Chondrocyte (in vitro differentiated cells): ENCODE results near the gene SLC6A12. TPM values are rescaled to one million over a fixed set of nuclear protein-coding genes. Genes with fewer than 3 reads are reported as not detected.

Experiments
- DNase-seq: peaks from one replicate; pipeline ENCODE4 v3.0.0; 2021; ENCODE audit warnings: mixed read lengths, low spot score
- H3K27ac Mint-ChIP-seq: one replicate; pipeline ENCODE4 v1.8.0; 2021; ENCODE audit warnings: mild to moderate bottlenecking, moderate library complexity, mixed read lengths; ENCODE audit not compliant: unreplicated experiment
- H3K27me3 Mint-ChIP-seq: 2 replicates; pipeline ENCODE4 v1.8.0; 2021; ENCODE audit warnings: low read depth, mixed read lengths
- H3K36me3 Mint-ChIP-seq: 2 replicates; pipeline ENCODE4 v1.8.0; 2021; ENCODE audit warnings: low read depth, mixed read lengths
- H3K4me1 Mint-ChIP-seq: 2 replicates; pipeline ENCODE4 v1.8.0; 2021; ENCODE audit warnings: low read depth, mild to moderate bottlenecking, mixed read lengths
- H3K4me3 Mint-ChIP-seq: one replicate; pipeline ENCODE4 v1.8.0; 2021; ENCODE audit warnings: mild to moderate bottlenecking, moderate library complexity, mixed read lengths; ENCODE audit not compliant: unreplicated experiment
- H3K9me3 Mint-ChIP-seq: 2 replicates; pipeline ENCODE4 v1.8.0; 2021; ENCODE audit warnings: low read depth, mixed read lengths
- long read RNA-seq: library from polyadenylated mRNA; stranded (forward); transcript quantifications from one replicate; pipeline ENCODE4 v2.0.0, GENCODE V29; 2021
- total RNA-seq: library from RNA; stranded (reverse); gene quantifications from 3 replicates; pipeline ENCODE4 v1.2.1, GENCODE V29; 2021
- TF ChIP-seq, protein P1 (sequence below): fragments of 200-600 bp; sonication (generic); IDR thresholded peaks from 2 replicates; pipeline ENCODE4 v1.5.0; 2021; ENCODE audit warnings: antibody characterized with exemption, mild to moderate bottlenecking, moderate library complexity

SLC6A12 gene
- total RNA-seq = 0.42 TPM in 1 of 3 replicates, not detected in the others
- long read RNA-seq = 0 reads

GRCh38 chr12:214003-214741 lies at the start of gene SLC6A12:
TSS of gene SLC6A12 (minus strand) at chr12:214157. CDS start at chr12:209986, 4,171 bp downstream.
- TF ChIP-seq, protein P1, sequence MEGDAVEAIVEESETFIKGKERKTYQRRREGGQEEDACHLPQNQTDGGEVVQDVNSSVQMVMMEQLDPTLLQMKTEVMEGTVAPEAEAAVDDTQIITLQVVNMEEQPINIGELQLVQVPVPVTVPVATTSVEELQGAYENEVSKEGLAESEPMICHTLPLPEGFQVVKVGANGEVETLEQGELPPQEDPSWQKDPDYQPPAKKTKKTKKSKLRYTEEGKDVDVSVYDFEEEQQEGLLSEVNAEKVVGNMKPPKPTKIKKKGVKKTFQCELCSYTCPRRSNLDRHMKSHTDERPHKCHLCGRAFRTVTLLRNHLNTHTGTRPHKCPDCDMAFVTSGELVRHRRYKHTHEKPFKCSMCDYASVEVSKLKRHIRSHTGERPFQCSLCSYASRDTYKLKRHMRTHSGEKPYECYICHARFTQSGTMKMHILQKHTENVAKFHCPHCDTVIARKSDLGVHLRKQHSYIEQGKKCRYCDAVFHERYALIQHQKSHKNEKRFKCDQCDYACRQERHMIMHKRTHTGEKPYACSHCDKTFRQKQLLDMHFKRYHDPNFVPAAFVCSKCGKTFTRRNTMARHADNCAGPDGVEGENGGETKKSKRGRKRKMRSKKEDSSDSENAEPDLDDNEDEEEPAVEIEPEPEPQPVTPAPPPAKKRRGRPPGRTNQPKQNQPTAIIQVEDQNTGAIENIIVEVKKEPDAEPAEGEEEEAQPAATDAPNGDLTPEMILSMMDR = no peak
- H3K4me1 Mint-ChIP-seq = peaks cover 7% of the 10 kb centered on the region
- no peaks in the 10 kb centered on the region for H3K36me3 Mint-ChIP-seq
- H3K27me3 Mint-ChIP-seq = peaks cover 62% of the 10 kb centered on the region
- H3K4me3 Mint-ChIP-seq = no peak within 1 kb of the TSS
- no peak for DNase-seq
- H3K27ac Mint-ChIP-seq = peak within 1 kb of the TSS; percentile 10
- no peaks in the 10 kb centered on the region for H3K9me3 Mint-ChIP-seq

DNA sequence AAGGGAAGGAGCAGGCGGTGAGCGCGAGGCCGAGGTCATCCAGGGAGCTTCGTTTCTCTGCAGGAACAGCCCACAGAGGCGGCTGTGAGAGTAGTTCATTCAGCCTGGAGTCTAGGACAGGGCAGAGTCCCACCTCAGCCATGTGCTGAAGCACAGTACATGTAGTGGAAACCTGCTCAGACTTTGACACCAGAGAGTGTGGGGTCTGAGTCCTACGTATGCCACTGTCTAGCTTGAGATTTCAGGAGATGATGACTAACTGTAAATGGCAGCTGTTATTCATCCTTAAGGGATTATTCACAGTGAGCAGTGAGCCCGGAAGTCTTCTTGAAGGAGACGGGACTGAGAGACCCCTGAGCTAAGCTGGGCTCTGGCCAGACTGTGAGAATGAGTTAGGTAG lies 49.6 kb upstream of the SLC6A12 start:
- H3K4me3 Mint-ChIP-seq = no peak overlapping the region
- peaks cover 1% of the 10 kb centered on the region for H3K36me3 Mint-ChIP-seq
- peaks cover 12% of the 10 kb centered on the region for H3K27me3 Mint-ChIP-seq
- no peaks in the 10 kb centered on the region for H3K9me3 Mint-ChIP-seq
- no peak for DNase-seq
- TF ChIP-seq, protein P1 = no peak
- H3K27ac Mint-ChIP-seq = peak overlapping the region; percentile 75
- peaks cover 33% of the 10 kb centered on the region for H3K4me1 Mint-ChIP-seq

GRCh38 chr12:262817-263216 lies 48.9 kb upstream of the SLC6A12 start, which contains the start of gene SLC6A13:
TSS of gene SLC6A13 (minus strand) at chr12:262836. CDS start at chr12:260052, 2,784 bp downstream.
- H3K9me3 Mint-ChIP-seq = no peaks in the 10 kb centered on the region
- peak within 1 kb of the TSS; percentile 23 for H3K27ac Mint-ChIP-seq
- peaks cover 1% of the 10 kb centered on the region for H3K36me3 Mint-ChIP-seq
- no peak within 1 kb of the TSS for H3K4me3 Mint-ChIP-seq
- peaks cover 26% of the 10 kb centered on the region for H3K4me1 Mint-ChIP-seq
- TF ChIP-seq, protein P1 = no peak
- DNase-seq = no peak
- peaks cover 20% of the 10 kb centered on the region for H3K27me3 Mint-ChIP-seq

GRCh38 chr12:262113-262512 lies 48.2 kb upstream of the SLC6A12 start:
- H3K4me3 Mint-ChIP-seq = no peak overlapping the region
- H3K27ac Mint-ChIP-seq = no peak overlapping the region
- no peak for DNase-seq
- peaks cover 24% of the 10 kb centered on the region for H3K27me3 Mint-ChIP-seq
- TF ChIP-seq, protein P1 = no peak
- H3K9me3 Mint-ChIP-seq = no peaks in the 10 kb centered on the region
- H3K36me3 Mint-ChIP-seq = peaks cover 1% of the 10 kb centered on the region
- H3K4me1 Mint-ChIP-seq = peaks cover 19% of the 10 kb centered on the region

GRCh38 chr12:257521-258321 lies 43.8 kb upstream of the SLC6A12 start:
- H3K27ac Mint-ChIP-seq = no peak overlapping the region
- peaks cover 43% of the 10 kb centered on the region for H3K27me3 Mint-ChIP-seq
- DNase-seq = no peak
- no peak overlapping the region for H3K4me3 Mint-ChIP-seq
- H3K4me1 Mint-ChIP-seq = peaks cover 5% of the 10 kb centered on the region
- TF ChIP-seq, protein P1 = no peak
- no peaks in the 10 kb centered on the region for H3K9me3 Mint-ChIP-seq
- no peaks in the 10 kb centered on the region for H3K36me3 Mint-ChIP-seq
